GM18502 (cell line): ENCODE data around the gene XNDC1N.

Source experiments
- ATAC-seq: cut with Tn5 transposase; IDR thresholded peaks from one replicate; pipeline ENCODE4 v1.9.1; 2021; ENCODE audit warnings: mild to moderate bottlenecking; ENCODE audit not compliant: unreplicated experiment, poor library complexity

Gene XNDC1N

DNA sequence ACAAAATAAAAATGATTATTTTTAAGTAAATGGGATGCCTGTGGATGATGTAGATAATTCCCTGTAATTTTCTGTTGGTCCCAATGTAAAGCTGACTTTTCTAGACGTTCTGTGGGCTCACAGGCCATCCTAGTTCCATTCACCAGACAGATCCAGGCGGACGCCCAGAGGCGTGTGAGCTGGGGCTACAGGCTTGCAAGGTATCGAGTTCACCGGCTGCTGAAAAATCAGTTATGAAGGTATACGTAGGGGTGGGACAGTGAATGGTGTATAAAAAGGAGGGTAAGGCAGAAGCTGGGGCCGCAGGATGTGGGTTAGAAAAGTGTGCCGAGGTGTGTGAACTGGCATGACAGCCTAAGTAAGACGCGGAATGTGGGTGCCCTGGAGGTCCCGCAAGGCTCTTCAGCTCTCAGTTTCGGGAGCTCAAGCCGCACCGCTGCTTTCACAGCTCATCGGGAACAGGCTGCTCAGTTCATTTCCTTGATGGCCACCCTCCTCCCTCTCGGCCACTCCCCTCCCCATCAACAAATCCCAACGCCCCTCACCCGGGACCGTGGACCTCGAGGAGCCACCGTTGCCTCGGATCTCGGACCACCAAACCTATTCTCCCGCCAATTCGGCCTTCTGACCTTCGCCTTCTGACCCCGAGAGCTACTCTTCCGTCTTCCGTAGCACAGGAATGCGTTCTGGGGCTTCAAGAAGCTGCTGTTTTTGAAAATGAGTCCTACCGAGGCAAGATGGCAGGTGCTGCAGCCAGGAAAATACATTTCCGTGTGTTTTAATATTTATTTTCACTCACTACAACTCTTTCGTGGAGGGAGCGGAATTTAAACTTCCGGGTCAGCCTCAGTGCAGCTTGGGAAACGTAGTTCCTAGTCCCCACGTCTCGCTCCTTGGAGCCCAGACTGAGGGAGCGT, at the start of gene XNDC1N:
XNDC1N (minus strand) TSS at position 775 of the 917 bp plus-strand sequence. CDS start 5,241 bp downstream, outside the sequence.
- peak; percentile 74 for ATAC-seq

- ATAC-seq, result no peak
Observed at GRCh38 chr11:71977743-71978418, 49.5 kb upstream of the XNDC1N start.

DNA sequence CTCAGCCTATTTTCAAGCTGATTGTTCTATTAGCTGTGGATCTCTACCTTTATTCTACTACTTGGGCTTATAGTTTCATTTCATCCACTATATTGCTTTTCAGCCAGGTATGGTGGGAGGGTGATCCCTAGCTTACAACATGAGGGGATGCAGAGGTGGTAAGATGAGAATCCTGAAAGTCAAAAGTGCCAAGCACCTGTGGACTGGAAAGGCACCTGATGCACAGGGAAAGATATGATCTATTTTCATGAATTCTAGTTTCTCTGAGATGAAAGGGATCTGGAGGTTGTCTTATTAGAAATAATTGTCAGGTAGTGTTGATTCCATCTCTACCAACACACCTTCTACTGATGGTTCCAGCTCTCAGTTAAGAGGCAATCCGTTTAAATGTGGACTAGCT, 48.7 kb upstream of the XNDC1N start:
- no peak for ATAC-seq

GRCh38 chr11:71976551-71976950, 48.2 kb upstream of the XNDC1N start:
- no peak for ATAC-seq

- no peak for ATAC-seq
Observed at GRCh38 chr11:71971680-71972079, 43.3 kb upstream of the XNDC1N start.

GRCh38 chr11:71964641-71965040, 36.2 kb upstream of the XNDC1N start:
- ATAC-seq, result no peak

GRCh38 chr11:71963468-71963867, 35.1 kb upstream of the XNDC1N start:
- ATAC-seq, result no peak

DNA sequence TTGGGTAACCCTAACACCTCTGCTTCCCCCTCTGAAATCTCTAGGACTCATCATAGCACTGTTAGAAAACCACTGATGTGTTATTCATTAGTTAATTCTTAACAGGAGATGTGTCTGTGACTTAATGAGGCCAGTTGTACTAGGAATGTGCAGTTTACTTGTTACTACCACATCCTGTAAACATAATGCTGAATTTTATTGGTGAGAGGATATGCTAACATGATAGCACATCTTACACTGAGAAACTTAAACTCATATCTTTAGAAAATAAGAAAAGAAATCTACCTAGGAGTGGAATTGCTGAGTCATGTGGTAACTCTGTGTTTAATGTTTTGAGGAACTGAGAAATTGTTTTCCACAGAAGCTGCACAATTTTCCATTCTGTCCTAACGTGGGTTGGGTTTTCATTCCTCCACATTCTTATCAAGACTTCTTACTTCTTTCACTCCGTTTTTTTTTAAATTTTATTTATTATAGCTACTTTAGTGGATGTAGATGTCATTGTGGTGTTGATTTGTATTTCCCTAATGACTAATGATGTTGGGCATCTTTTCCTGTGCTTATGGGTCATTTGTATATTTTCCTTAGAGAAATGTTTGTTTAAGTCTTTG, 34.1 kb upstream of the XNDC1N start:
- ATAC-seq, result peak; percentile 66

DNA sequence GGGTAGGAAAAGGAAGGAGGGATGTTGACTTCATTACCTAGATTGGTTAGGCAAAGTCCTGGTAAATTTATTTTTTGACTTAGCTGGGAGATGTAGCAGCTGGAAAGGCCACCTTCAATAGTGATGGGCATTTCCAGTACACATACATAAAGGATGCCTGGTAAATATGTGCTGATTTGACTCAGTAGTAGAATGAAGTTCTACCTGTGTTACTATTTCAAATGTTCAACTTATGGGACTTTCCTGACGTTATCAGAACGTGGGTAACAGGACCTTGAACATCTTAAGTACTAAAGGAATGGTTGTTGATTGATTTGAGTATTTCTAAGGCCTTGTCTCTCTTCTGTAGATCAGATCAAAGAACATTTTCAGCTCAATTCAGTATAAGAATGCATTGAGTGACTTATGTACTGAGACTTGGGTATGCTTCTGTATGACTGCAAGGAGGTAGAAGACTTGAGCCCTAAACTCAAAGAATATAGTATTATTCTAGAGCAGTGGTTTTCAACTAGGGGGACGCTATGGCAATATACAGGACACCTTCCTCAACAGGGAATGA, 27.6 kb upstream of the XNDC1N start:
- ATAC-seq, result no peak

GRCh38 chr11:71951741-71952310, 23.4 kb upstream of the XNDC1N start:
- ATAC-seq, result no peak

DNA sequence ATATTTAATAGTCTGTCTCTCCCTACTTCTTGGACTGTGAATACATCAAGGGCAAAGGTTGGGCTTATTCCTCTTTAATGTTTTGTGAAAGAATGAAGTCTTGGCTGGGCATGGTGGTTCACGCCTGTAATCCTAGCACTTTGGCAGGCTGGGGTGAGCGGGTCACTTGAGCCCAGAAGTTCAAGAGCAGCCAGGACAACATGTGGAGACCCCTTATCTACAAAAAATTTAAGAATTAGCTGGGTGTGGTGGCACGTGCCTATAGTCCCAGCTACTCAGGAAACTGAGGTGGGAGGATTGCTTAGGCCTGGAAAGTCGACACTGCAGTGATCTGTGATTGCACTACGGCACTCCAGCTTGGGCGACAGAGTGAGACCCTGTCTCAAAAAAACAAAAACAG, 20.6 kb upstream of the XNDC1N start:
- ATAC-seq, result no peak

DNA sequence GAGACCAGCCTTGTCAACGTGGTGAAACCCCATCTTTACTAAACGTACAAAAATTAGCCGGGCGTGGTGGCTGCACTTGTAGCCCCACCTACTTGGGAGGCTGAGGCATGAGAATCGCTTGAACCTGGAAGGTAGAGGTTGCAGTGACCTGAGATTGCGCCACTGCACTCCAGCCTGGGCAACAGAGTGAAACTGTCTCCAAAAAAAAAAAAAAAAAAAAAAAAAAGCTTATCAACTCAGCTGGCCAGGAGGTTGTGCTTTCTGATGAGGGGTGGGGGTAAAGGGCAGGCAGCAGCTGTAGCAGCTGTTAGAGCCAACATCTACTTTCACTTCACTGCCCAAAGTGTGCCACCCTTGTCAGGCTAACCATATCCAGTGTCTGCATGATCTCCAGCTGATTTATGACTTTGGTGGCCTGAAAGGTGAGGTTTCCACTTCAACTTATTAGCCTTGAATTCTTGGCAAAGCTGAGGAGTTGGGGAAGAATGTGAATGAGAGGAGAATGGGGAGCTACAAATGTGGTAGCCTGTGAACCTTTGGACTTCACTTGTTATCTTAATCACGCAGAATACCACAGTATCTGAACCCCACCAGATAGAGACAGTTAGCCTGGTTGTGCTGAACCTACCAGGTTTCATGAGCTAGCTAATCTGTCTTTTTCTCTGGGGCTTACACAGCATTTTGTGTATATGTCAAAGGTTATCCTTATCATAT, 20.1 kb upstream of the XNDC1N start:
- ATAC-seq, result no peak

- ATAC-seq, result no peak
Observed at GRCh38 chr11:71947498-71947897, 19.1 kb upstream of the XNDC1N start.

DNA sequence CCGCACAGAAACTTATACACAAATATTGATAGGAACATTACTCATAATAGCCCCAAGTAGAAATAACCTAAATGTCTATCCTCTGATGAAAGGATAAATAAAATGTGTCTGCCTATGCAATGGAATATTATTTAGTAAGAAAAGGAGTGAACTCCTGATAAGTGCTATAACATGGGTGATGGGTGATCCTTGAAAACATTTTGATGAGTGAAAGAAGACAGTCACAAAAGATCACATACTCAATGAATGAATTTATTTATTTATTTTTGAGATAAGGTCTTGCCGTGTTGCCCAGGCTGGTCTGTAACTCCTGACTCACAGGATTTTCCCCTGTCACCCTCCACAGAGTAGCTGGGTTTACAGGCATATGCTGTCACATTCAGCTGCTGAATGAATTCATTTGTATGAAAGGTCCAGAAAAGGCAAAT, 17.8 kb upstream of the XNDC1N start:
- ATAC-seq, result no peak

DNA sequence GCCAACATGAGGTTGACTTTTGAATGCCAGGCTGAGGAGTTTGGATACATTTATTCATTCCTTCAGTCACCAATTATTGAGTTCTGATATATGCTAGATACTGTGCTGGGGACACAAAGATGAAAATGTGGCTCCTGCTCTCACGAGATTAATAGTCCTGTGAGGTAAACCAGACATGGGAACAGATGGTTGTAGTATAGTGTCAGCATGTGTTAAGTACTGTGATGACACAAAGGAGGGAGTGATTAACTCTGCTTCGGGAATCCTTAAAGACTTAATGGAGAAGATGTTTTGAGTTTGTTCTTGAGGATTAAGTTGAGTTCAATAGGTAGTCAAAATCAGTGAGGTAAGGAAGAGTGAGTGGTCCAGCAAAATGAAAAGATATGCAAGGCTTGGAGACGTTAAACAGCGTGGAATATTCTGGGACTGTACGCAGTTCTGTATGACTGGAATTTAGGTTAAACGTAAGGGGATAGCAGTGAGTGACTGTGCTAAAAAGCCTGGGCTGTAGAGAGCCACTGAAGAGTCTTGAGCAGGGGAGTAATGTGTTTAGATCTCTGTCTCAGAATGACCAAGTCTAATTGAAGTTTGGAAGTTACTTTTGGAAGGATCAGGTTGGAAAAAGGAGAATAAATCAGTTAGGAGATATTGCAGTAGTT, 12.3 kb upstream of the XNDC1N start:
- no peak for ATAC-seq

DNA sequence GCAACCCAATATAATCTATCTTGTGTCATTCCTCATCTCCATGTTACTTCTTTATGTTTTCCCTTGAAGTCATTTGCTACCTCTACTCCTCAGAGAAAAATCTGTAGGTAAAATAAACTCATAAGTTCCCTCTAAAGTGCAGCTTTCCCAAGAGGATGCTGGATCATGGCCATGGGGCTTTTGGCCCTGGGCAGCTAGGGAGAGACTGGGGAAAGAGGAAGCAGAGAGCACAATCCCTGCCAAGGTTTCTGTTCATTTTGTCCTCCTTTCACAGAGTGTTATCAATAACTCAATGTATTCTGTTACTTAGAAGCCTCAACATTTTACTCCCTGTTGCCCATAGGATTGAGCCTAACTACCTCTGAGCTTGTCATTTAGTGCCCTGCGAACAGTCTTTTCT, 9.4 kb upstream of the XNDC1N start:
- ATAC-seq, result no peak

DNA sequence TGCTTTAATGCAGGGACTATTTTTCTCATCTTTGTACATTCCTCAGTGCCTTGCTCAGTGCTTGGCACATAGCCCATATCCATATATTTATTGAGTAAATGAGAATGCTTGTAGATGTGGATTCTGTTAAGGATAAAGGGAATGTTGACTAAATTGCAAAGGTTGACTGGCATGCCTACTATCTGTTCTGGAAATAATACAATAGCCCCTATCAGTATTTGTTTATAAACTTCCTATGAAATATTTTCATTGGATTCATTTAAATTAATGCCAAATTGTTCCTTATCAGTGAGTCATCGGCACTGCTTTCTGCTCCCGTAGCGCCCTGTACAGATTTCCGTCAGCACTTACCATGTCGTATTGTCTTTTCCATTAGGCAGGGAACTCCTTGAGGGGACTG, 8.4 kb upstream of the XNDC1N start:
- no peak for ATAC-seq

DNA sequence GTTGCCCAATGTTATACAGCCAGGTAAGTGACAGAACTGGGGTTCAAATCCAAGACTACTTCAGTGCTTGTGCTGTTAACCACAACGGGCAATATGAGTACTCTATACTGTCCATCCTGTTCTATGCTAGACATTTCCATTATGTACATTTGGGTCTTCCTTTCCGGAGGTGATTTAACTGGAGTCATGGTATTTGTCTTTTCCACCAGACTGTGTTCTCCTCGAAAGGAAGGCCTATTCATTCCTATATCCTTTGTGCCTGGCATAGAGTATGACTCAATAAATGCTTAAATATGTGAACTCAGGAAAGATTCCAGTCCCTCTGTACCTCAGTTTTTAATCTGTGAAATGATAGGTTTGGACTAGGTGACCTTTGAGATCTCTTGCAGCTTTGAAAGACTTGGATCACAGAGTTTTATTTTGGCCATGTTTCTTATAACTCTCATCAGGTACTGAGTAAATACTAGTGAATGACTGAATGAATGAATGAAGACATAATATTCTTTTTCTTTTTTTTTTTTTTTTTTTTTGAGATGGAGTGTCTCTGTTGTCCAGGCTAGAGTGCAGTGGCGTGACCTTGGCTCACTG, 7.0 kb upstream of the XNDC1N start:
- no peak for ATAC-seq

- ATAC-seq, result no peak
Observed at GRCh38 chr11:71934213-71934612, 5.8 kb upstream of the XNDC1N start.
